K562 (cell line): Measurements from ENCODE around the gene NEK2. TPM values are rescaled to one million over a fixed set of nuclear protein-coding genes. Genes with fewer than 3 reads are reported as not detected.

Experiments used
- ATAC-seq: fragments of 200-7000 bp; cut with Tn5 transposase; 3 replicates; pipeline ENCODE4 v1.9.1; 2020; ENCODE audit warnings: moderate library complexity
- BruUV-seq: library from RNA; stranded (reverse); fragments of 400-500 nt; replicated peaks from 2 replicates; lab custom pipeline; 2021; lab: Mats Ljungman, UMichigan
- CTCF ChIA-PET: fragments of 300-600 bp; formaldehyde crosslinking; extraction: SDS; loops from one replicate; lab custom pipeline; 2021; ENCODE audit warnings: low intra/inter-chr PET ratio; lab: Yijun Ruan, JAX
- POLR2A ChIA-PET: fragments of 300-600, 350-650 bp; sonication (Branson Sonifier 250); formaldehyde crosslinking; extraction: SDS; loops from one replicate; lab custom pipeline; 2021; ENCODE audit warnings: antibody characterized with exemption, inconsistent platforms; lab: Yijun Ruan, JAX
- DNase-seq, 4 experiments: peaks; one replicate each; pipeline versions ENCODE4 v3.0.0 to v3.0.0-alpha.2; 2011 to 2018; ENCODE audit warnings: low spot score in 3 of 4, mixed read lengths in 3 of 4; ENCODE audit errors: extremely low read depth in 1 of 4
- FAIRE-seq: peaks from 2 replicates; lab custom pipeline; 2011; peaks lifted over from hg19 to GRCh38; lab: Jason Lieb, UNC
- H2AFZ ChIP-seq: 2 replicates; pipeline ENCODE4 v1.6.0; 2011; ENCODE audit warnings: low read depth, low read length, control low read depth, inconsistent platforms
- H3K27ac ChIP-seq: fragments of 200-600 bp; 3 replicates; pipeline ENCODE4 v1.8.0; 2011; ENCODE audit warnings: low read depth, mild to moderate bottlenecking, control low read depth, inconsistent platforms, low read length, moderate library complexity, mixed read lengths; ENCODE audit errors: extremely low read depth
- H3K27me3 ChIP-seq, 2 experiments: fragments of 300-600 bp in 1 of 2; 2 replicates in 1 of 2; 3 replicates in 1 of 2; pipeline versions ENCODE4 v1.6.0 to v1.8.0; 2011; ENCODE audit warnings: inconsistent platforms in 2 of 2, low read length in 2 of 2, mild to moderate bottlenecking in 1 of 2, mixed read lengths in 1 of 2, moderate library complexity in 1 of 2; ENCODE audit not compliant: control insufficient read depth in 2 of 2, insufficient read depth in 2 of 2
- H3K36me3 ChIP-seq: fragments of 300-600 bp; 3 replicates; pipeline ENCODE4 v1.8.0; 2011; ENCODE audit warnings: mild to moderate bottlenecking, low read length, inconsistent platforms; ENCODE audit not compliant: control insufficient read depth, insufficient read depth
- H3K4me1 ChIP-seq, 2 experiments: fragments of 200-600 bp in 1 of 2; replicated peaks in 1 of 2; 2 replicates in 1 of 2; 3 replicates in 1 of 2; pipeline versions ENCODE4 v1.5.1 to v1.8.0; 2011; ENCODE audit warnings: inconsistent platforms in 2 of 2, low read length in 2 of 2, mild to moderate bottlenecking in 1 of 2, mixed read lengths in 1 of 2, moderate library complexity in 1 of 2; ENCODE audit not compliant: control insufficient read depth in 2 of 2, insufficient read depth in 2 of 2
- H3K4me2 ChIP-seq: 2 replicates; pipeline ENCODE4 v1.6.1; 2011; ENCODE audit warnings: low read length, control low read depth, inconsistent platforms, mixed read lengths; ENCODE audit not compliant: insufficient read depth
- H3K4me3 ChIP-seq: fragments of 200-600 bp; sonication (generic), shearing (Covaris generic); 2 replicates; pipeline ENCODE4 v1.5.1; 2016; ENCODE audit warnings: control low read depth, inconsistent platforms
- H3K79me2 ChIP-seq: fragments of 200-600 bp; 3 replicates; pipeline ENCODE4 v1.8.0; 2011; ENCODE audit warnings: low read length, inconsistent platforms; ENCODE audit not compliant: control insufficient read depth, insufficient read depth
- H3K9ac ChIP-seq, 2 experiments: 2 replicates each; pipeline versions ENCODE4 v1.6.0 to v1.6.1; 2011; ENCODE audit warnings: low read depth in 2 of 2, low read length in 2 of 2, control low read depth in 1 of 2, inconsistent platforms in 1 of 2, mild to moderate bottlenecking in 1 of 2, mixed read lengths in 1 of 2; ENCODE audit not compliant: insufficient read depth in 1 of 2
- H3K9me1 ChIP-seq: one replicate; pipeline ENCODE4 v1.6.0; 2011; ENCODE audit warnings: inconsistent platforms, mild to moderate bottlenecking, low read length, moderate library complexity; ENCODE audit not compliant: control insufficient read depth, insufficient read depth
- H3K9me3 ChIP-seq: replicated peaks from 2 replicates; pipeline ENCODE4 v1.5.1; 2011; ENCODE audit warnings: low read depth, low read length, inconsistent platforms; ENCODE audit not compliant: control insufficient read depth, insufficient read depth
- H4K20me1 ChIP-seq: replicated peaks from 2 replicates; pipeline ENCODE4 v1.6.1; 2011; ENCODE audit warnings: low read length, inconsistent platforms, mixed read lengths; ENCODE audit not compliant: control insufficient read depth, insufficient read depth
- COPS2 ChIP-seq: fragments of 450-650 bp; conservative IDR thresholded peaks from 2 replicates; pipeline ENCODE4 v1.6.1; 2016; ENCODE audit warnings: mild to moderate bottlenecking, moderate library complexity
- EP300 ChIP-seq: IDR thresholded peaks from 2 replicates; pipeline ENCODE4 v1.6.1; 2012; ENCODE audit warnings: low read length, improper control_type of control experiment
- HDAC8 ChIP-seq: fragments of 450-650 bp; IDR thresholded peaks from 2 replicates; pipeline ENCODE4 v1.6.1; 2016; ENCODE audit warnings: mild to moderate bottlenecking, missing genetic modification characterization, moderate library complexity, missing compliant biosample characterization
- MAFK ChIP-seq: IDR thresholded peaks from 2 replicates; pipeline ENCODE4 v1.6.1; 2011; ENCODE audit warnings: low read length, improper control_type of control experiment
- NFIX ChIP-seq: fragments of 250-450 bp; sonication (Bioruptor Pico); IDR thresholded peaks from 2 replicates; pipeline ENCODE4 v1.4.0; 2020; ENCODE audit warnings: low read depth, mild to moderate bottlenecking, moderate library complexity
- NUFIP1 ChIP-seq: fragments of 450-650 bp; IDR thresholded peaks from 2 replicates; pipeline ENCODE4 v1.6.1; 2018; ENCODE audit not compliant: partially characterized antibody
- POLR3G ChIP-seq: IDR thresholded peaks from 2 replicates; pipeline ENCODE4 v1.6.1; 2011; ENCODE audit not compliant: insufficient read length, insufficient replicate concordance; ENCODE audit errors: extremely low read depth
- TAL1 ChIP-seq: fragments of 450-650 bp; IDR thresholded peaks from 2 replicates; pipeline ENCODE4 v1.6.1; 2016; ENCODE audit warnings: mild to moderate bottlenecking
- ZNF263 ChIP-seq: sonication (generic); formaldehyde crosslinking; IDR thresholded peaks from 2 replicates; pipeline ENCODE4 v1.8.0; 2022; ENCODE audit warnings: mild to moderate bottlenecking, missing genetic modification reagents, borderline replicate concordance
- ZNF507 ChIP-seq: conservative IDR thresholded peaks from 2 replicates; pipeline ENCODE4 v1.6.1; 2017; ENCODE audit warnings: missing genetic modification characterization, missing compliant biosample characterization
- ZNF699 ChIP-seq: fragments of 250-450 bp; sonication (Bioruptor Pico); IDR thresholded peaks from 2 replicates; pipeline ENCODE4 v1.8.0; 2021; ENCODE audit warnings: mild to moderate bottlenecking, moderate library complexity; ENCODE audit not compliant: insufficient replicate concordance
- ZNF778 ChIP-seq: fragments of 450-650 bp; formaldehyde crosslinking; IDR thresholded peaks from 2 replicates; pipeline ENCODE4 v1.4.0; 2020; ENCODE audit warnings: mild to moderate bottlenecking, moderate library complexity
- WGBS: fragments of 100-300 bp; shearing (Covaris generic); methylation state at CpG from one replicate; pipeline ENCODE4 v1.1.6; 2016; ENCODE audit warnings: low coverage, mixed read lengths; ENCODE audit not compliant: insufficient coverage; ENCODE audit errors: missing lambda C conversion rate; 5-methylcytosine and 5-hydroxymethylcytosine counted together
- in situ Hi-C: fragments of 300-500 bp; cut with MboI; formaldehyde crosslinking; loops from 4 replicates; pipeline ENCODE4 v1.15.0; 2018; ENCODE audit warnings: inconsistent platforms, mixed read lengths
- intact Hi-C: fragments of 100-400 bp; cut with micrococcal nuclease; formaldehyde crosslinking; loops from 2 replicates; pipeline ENCODE4 v1.14.2; 2022
- polyA plus RNA-seq, 8 experiments: library from polyadenylated mRNA; depleted of rRNA in 4 of 8; stranded (reverse) in 5 of 8; unstranded in 3 of 8; fragments of >200 nt; fragmentation: Nextera tagmentation in 2 of 8; fragmentation: Illumina TruSeq in 1 of 8; extraction: Ambion mirVana in 2 of 8; extraction: Trizol in 1 of 8; gene quantifications; 2 replicates each; pipeline versions ENCODE4 v1.2.1 to v1.2.3, GENCODE V29; 2011 to 2014; ENCODE audit warnings: inconsistent platforms in 1 of 8, missing spikeins in 1 of 8
- total RNA-seq, 7 experiments: library from RNA; depleted of rRNA in 6 of 7; stranded (reverse); fragments of >200 nt in 6 of 7; fragmentation: Illumina TruSeq in 2 of 7; extraction: Trizol in 2 of 7; gene quantifications; 2 replicates each; pipeline versions ENCODE4 v1.2.1 to v1.2.3, GENCODE V29; 2011 to 2021; ENCODE audit warnings: low replicate concordance in 1 of 7
- TF ChIP-seq, protein P1 (sequence below): fragments of 250-450 bp; sonication (Bioruptor Pico); IDR thresholded peaks from 2 replicates; pipeline ENCODE4 v1.8.0; 2022; ENCODE audit warnings: inconsistent platforms
- TF ChIP-seq, protein P2 (sequence below): IDR thresholded peaks from 3 replicates; pipeline ENCODE4 v1.6.1; 2011; ENCODE audit warnings: borderline replicate concordance, mild to moderate bottlenecking, moderate library complexity; ENCODE audit not compliant: insufficient read length; ENCODE audit errors: extremely low read depth
- TF ChIP-seq, protein P3 (sequence below), 3 experiments: fragments of 200-800 bp in 1 of 3; sonication (Bioruptor generic) in 1 of 3; sonication (generic) in 1 of 3; formaldehyde crosslinking in 1 of 3; IDR thresholded peaks; 2 replicates each; pipeline versions ENCODE4 v1.6.1 to v1.8.0; 2016 to 2022; ENCODE audit warnings: mild to moderate bottlenecking in 2 of 3, missing compliant biosample characterization in 2 of 3, missing genetic modification characterization in 2 of 3, missing genetic modification reagents in 1 of 3

Gene NEK2
- total and polyA plus RNA-seq, 9 of the 15 experiments (the other 6 are each of a cell fraction or from before 2014, with no cell fraction given), result 30.0 to 74.7 (median 66.4) TPM

DNA sequence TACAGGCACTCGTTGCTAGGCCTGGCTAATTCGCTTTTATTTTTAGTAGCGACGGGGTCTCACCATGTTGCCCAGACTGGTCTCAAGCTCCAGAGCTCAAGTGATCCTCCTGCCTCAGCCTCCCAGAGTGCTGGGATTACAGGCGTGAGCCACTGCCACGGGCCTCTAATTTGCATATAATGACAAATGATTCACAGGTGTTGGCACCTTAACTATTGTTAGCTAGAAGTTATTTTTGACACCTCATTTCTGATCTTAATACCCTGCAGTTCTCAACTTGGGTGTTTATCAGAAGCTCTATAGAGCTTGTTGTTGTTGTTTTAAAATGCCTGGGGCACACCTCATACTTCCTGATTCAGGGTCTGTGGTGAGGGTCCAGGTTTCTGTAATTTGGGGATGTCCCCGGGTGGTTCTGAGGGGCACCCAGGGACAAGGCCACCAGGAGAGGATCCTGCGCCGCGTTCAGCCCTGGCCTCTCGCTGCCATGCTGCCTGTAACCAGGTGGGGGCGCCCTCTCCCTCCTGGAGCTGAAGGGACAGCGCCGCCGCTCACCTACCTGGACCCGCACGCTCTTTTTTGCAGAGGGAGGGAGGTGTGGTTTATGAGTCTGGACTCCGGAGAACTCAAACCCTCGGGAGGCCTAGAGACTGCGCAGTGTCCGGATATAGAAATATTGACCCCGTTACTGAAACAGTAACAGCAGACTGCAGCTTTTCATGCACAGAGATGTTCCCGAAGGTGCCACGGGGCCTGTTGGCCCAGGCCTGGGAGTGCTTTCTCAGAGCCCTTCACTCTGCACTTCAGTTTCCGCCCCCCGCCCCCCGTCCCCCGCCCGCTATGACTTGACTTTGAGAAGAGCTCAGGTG is 23.0 kb upstream of the NEK2 start:
- no peaks in the 10 kb centered on the region for H3K79me2 ChIP-seq
- no peak overlapping the region for H3K4me3 ChIP-seq
- peak; percentile 86 for FAIRE-seq
- WGBS, result 9% methylated on average over 29 of the region's 29 CpGs
- H3K27me3 ChIP-seq, result peaks cover 0 to 7% of the 10 kb centered on the region in 2 experiments; a peak in 1 of 5 replicates
- H3K27ac ChIP-seq, result no peak overlapping the region
- ChIA-PET CTCF (interaction anchor here (0.6 to 2.7 kb wide), 5 partner anchors 57 to 618 kb away, joined by 3 to 17 read pairs (median 9); partner anchors contain the start of genes DTL, INTS7 and LPGAT1), POLR2A (interaction anchor here (0.6 to 3.4 kb wide), 10 partner anchors 15 to 1291 kb away, joined by 3 to 15 read pairs (median 4); partner anchors contain the start of genes DTL and INTS7)
- no peaks in the 10 kb centered on the region for H3K9me1 ChIP-seq
- intact Hi-C loops (loop anchor here (1.0 to 5.0 kb wide), 3 partner anchors 132 to 759 kb away; partner anchors contain the start of genes DTL, INTS7 and LPGAT1), in situ Hi-C loops (loop anchor here (5.0 to 25.0 kb wide), 3 partner anchors 134 to 664 kb away; partner anchors contain the start of genes DTL, INTS7 and LPGAT1)
- H4K20me1 ChIP-seq, result no peaks in the 10 kb centered on the region
- BruUV-seq, result no TSS peak
- H2AFZ ChIP-seq, result peak overlapping the region; percentile 75
- H3K36me3 ChIP-seq, result no peaks in the 10 kb centered on the region
- H3K9ac ChIP-seq, result no peak overlapping the region
- peak; percentile 97 for ATAC-seq
- peak; percentile 90 to 94 (median 92) for DNase-seq
- H3K4me2 ChIP-seq, result peak overlapping the region; percentile 58
- no peaks in the 10 kb centered on the region for H3K9me3 ChIP-seq
- peaks cover 12 to 13% of the 10 kb centered on the region in 2 experiments; a peak in 4 of 5 replicates for H3K4me1 ChIP-seq
- TF ChIP-seq, protein P1, sequence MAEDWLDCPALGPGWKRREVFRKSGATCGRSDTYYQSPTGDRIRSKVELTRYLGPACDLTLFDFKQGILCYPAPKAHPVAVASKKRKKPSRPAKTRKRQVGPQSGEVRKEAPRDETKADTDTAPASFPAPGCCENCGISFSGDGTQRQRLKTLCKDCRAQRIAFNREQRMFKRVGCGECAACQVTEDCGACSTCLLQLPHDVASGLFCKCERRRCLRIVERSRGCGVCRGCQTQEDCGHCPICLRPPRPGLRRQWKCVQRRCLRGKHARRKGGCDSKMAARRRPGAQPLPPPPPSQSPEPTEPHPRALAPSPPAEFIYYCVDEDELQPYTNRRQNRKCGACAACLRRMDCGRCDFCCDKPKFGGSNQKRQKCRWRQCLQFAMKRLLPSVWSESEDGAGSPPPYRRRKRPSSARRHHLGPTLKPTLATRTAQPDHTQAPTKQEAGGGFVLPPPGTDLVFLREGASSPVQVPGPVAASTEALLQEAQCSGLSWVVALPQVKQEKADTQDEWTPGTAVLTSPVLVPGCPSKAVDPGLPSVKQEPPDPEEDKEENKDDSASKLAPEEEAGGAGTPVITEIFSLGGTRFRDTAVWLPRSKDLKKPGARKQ, result no peak
- TF ChIP-seq, protein P2, sequence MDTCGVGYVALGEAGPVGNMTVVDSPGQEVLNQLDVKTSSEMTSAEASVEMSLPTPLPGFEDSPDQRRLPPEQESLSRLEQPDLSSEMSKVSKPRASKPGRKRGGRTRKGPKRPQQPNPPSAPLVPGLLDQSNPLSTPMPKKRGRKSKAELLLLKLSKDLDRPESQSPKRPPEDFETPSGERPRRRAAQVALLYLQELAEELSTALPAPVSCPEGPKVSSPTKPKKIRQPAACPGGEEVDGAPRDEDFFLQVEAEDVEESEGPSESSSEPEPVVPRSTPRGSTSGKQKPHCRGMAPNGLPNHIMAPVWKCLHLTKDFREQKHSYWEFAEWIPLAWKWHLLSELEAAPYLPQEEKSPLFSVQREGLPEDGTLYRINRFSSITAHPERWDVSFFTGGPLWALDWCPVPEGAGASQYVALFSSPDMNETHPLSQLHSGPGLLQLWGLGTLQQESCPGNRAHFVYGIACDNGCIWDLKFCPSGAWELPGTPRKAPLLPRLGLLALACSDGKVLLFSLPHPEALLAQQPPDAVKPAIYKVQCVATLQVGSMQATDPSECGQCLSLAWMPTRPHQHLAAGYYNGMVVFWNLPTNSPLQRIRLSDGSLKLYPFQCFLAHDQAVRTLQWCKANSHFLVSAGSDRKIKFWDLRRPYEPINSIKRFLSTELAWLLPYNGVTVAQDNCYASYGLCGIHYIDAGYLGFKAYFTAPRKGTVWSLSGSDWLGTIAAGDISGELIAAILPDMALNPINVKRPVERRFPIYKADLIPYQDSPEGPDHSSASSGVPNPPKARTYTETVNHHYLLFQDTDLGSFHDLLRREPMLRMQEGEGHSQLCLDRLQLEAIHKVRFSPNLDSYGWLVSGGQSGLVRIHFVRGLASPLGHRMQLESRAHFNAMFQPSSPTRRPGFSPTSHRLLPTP, result no peak
- TF ChIP-seq, protein P3, sequence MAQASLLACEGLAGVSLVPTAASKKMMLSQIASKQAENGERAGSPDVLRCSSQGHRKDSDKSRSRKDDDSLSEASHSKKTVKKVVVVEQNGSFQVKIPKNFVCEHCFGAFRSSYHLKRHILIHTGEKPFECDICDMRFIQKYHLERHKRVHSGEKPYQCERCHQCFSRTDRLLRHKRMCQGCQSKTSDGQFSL (CRISPR knock-in tag; IDR thresholded peaks at IDR 0.05), result no peak
- TF ChIP-seq, protein P3 (tag; IDR thresholded peaks at IDR 0.05), result no peak
- no peak for TF ChIP-seq NUFIP1
- no peak for TF ChIP-seq HDAC8 (tag)
- TF ChIP-seq ZNF263 (CRISPR knock-in tag), result no peak; the same call in 1 of the 2 replicates
- TF ChIP-seq MAFK, result no peak
- no peak for TF ChIP-seq COPS2
- no peak for TF ChIP-seq NFIX
- no peak for TF ChIP-seq ZNF699 (CRISPR knock-in tag)
- no peak for TF ChIP-seq ZNF507 (tag)
- peak; percentile 31; the same call in 1 of the 2 replicates for TF ChIP-seq EP300
- TF ChIP-seq TAL1, result no peak
- TF ChIP-seq POLR3G, result no peak
- no peak for TF ChIP-seq ZNF778 (CRISPR knock-in tag)
